ENCODE data around the gene HDAC11.

DNA sequence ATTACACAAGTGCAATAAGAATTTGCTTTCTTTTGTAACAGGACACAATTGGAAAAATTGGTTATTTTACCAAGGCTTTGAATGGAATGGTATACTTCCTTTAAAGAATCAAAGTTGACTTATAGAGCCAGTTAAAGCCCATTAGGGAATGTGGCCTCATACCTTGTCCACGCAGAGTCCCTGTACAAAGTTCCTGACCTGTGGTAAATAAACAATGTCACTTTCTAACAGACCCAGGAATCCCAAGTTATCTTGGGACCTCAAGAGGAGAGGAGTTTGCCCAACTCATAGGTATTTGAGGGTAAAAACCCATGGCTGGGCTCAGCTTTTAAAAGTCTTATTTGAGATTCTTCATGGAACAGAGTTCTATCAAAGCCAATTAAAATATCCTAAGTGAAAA, 48.0 kb upstream of the HDAC11 start:
- TF ChIP-seq POLR2A (IDR thresholded peaks at IDR 0.05; ENCODE audit: low read depth, low read length) (no peak), RAD21 (IDR thresholded peaks at IDR 0.05; ENCODE audit: low read length) (no peak), BHLHE40 (IDR thresholded peaks at IDR 0.05; ENCODE audit: low read depth, low read length) (no peak), RFX5 (IDR thresholded peaks at IDR 0.05; ENCODE audit: low read depth, low read length) (no peak), MXI1 (IDR thresholded peaks at IDR 0.05; ENCODE audit: borderline replicate concordance, low read depth, low read length) (no peak), RCOR1 (IDR thresholded peaks at IDR 0.05; ENCODE audit: insufficient replicate concordance, low read length) (no peak)
- TF ChIP-seq, protein P1, sequence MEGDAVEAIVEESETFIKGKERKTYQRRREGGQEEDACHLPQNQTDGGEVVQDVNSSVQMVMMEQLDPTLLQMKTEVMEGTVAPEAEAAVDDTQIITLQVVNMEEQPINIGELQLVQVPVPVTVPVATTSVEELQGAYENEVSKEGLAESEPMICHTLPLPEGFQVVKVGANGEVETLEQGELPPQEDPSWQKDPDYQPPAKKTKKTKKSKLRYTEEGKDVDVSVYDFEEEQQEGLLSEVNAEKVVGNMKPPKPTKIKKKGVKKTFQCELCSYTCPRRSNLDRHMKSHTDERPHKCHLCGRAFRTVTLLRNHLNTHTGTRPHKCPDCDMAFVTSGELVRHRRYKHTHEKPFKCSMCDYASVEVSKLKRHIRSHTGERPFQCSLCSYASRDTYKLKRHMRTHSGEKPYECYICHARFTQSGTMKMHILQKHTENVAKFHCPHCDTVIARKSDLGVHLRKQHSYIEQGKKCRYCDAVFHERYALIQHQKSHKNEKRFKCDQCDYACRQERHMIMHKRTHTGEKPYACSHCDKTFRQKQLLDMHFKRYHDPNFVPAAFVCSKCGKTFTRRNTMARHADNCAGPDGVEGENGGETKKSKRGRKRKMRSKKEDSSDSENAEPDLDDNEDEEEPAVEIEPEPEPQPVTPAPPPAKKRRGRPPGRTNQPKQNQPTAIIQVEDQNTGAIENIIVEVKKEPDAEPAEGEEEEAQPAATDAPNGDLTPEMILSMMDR (conservative IDR thresholded peaks at IDR 0.05; ENCODE audit: low read depth, low read length), result no peak
- TF ChIP-seq, protein P2, sequence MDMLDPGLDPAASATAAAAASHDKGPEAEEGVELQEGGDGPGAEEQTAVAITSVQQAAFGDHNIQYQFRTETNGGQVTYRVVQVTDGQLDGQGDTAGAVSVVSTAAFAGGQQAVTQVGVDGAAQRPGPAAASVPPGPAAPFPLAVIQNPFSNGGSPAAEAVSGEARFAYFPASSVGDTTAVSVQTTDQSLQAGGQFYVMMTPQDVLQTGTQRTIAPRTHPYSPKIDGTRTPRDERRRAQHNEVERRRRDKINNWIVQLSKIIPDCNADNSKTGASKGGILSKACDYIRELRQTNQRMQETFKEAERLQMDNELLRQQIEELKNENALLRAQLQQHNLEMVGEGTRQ (IDR thresholded peaks at IDR 0.05; ENCODE audit: low read depth, low read length), result no peak

Measured in IMR-90 (cell line).